BJ (cell line): ENCODE measurements around the gene TGFBRAP1. TPM values are rescaled to one million over a fixed set of nuclear protein-coding genes. Genes with fewer than 3 reads are reported as not detected.

ENCODE experiments used
- CTCF ChIA-PET: fragments of 350-600 bp; formaldehyde crosslinking; extraction: SDS; loops from one replicate; lab custom pipeline; 2021; ENCODE audit warnings: antibody characterized with exemption, inconsistent platforms; lab: Yijun Ruan, JAX
- POLR2A ChIA-PET: fragments of 300-600 bp; sonication (Branson Sonifier 250); formaldehyde crosslinking; extraction: SDS; loops from one replicate; lab custom pipeline; 2021; ENCODE audit warnings: antibody characterized with exemption; lab: Charles Lee
- DNase-seq: peaks from one replicate; pipeline ENCODE4 v3.0.0-alpha.2; 2011; ENCODE audit warnings: low read depth
- H3K27me3 ChIP-seq: 2 replicates; pipeline ENCODE4 v1.6.0; 2011; ENCODE audit warnings: low read length; ENCODE audit not compliant: control insufficient read depth, insufficient read depth
- H3K36me3 ChIP-seq: 2 replicates; pipeline ENCODE4 v1.5.1; 2011; ENCODE audit warnings: low read length; ENCODE audit not compliant: control insufficient read depth, insufficient read depth
- H3K4me3 ChIP-seq: 2 replicates; pipeline ENCODE4 v1.5.1; 2011; ENCODE audit warnings: low read depth, mild to moderate bottlenecking, control low read depth, low read length
- CTCF ChIP-seq: IDR thresholded peaks from 2 replicates; pipeline ENCODE4 v1.5.1; 2011; ENCODE audit warnings: low read depth, mild to moderate bottlenecking, control low read depth, inconsistent platforms, low read length, moderate library complexity; ENCODE audit not compliant: insufficient read depth
- polyA plus RNA-seq: library from polyadenylated mRNA; depleted of rRNA; stranded (reverse); fragments of >200 nt; gene quantifications from 2 replicates; pipeline ENCODE4 v1.2.3, GENCODE V29; 2011

The TGFBRAP1 gene
- polyA plus RNA-seq, 1 experiment = 8.3 TPM

GRCh38 chr2:105290981-105291660 lies 38.4 kb downstream of the TGFBRAP1 start:
- Histone ChIP-seq H3K27me3 (no peaks in the 10 kb centered on the region), H3K4me3 (no peak overlapping the region), H3K36me3 (peaks cover under 1% of the 10 kb centered on the region)
- POLR2A ChIA-PET = interaction anchor here (0.6 kb wide), 1 partner anchor 10 kb away, joined by 6 read pairs; no protein-coding TSS in a partner anchor
- no peak for DNase-seq
- CTCF ChIA-PET = interaction anchor here (0.6 kb wide), 1 partner anchor 145 kb away, joined by 3 read pairs; no protein-coding TSS in a partner anchor
- no peak for TF ChIP-seq CTCF

- POLR2A ChIA-PET = no interaction called here
- TF ChIP-seq CTCF = no peak
- Histone ChIP-seq H3K27me3 (no peaks in the 10 kb centered on the region), H3K4me3 (no peak overlapping the region), H3K36me3 (peaks cover 3% of the 10 kb centered on the region; the same call in 1 of the 2 replicates)
- DNase-seq = no peak
- CTCF ChIA-PET = interaction anchor here (0.8 to 3.0 kb wide), 7 partner anchors 9 to 173 kb away, joined by 3 to 15 read pairs (median 5); no protein-coding TSS in a partner anchor
Observed at GRCh38 chr2:105288133-105288532, 41.4 kb downstream of the TGFBRAP1 start.

GRCh38 chr2:105287692-105288091 lies 41.8 kb downstream of the TGFBRAP1 start:
- ChIA-PET CTCF (interaction anchor here (0.8 to 3.0 kb wide), 7 partner anchors 8 to 173 kb away, joined by 3 to 15 read pairs (median 5); no protein-coding TSS in a partner anchor), POLR2A (no interaction called here)
- Histone ChIP-seq H3K36me3 (peaks cover 3% of the 10 kb centered on the region; the same call in 1 of the 2 replicates), H3K4me3 (no peak overlapping the region), H3K27me3 (no peaks in the 10 kb centered on the region)
- no peak for DNase-seq
- peak; percentile 48 for TF ChIP-seq CTCF

GRCh38 chr2:105283532-105283931 lies 46.0 kb downstream of the TGFBRAP1 start:
- DNase-seq = no peak
- POLR2A ChIA-PET = no interaction called here
- Histone ChIP-seq H3K27me3 (no peaks in the 10 kb centered on the region), H3K4me3 (no peak overlapping the region), H3K36me3 (peaks cover 11% of the 10 kb centered on the region)
- CTCF ChIA-PET = interaction anchor here (0.8 to 1.8 kb wide), 4 partner anchors 10 to 262 kb away, joined by 3 to 5 read pairs (median 4); no protein-coding TSS in a partner anchor
- no peak for TF ChIP-seq CTCF

GRCh38 chr2:105280281-105280680 lies 49.3 kb downstream of the TGFBRAP1 start:
- ChIA-PET CTCF (no interaction called here), POLR2A (interaction anchor here (0.6 kb wide), 1 partner anchor 10 kb away, joined by 6 read pairs; no protein-coding TSS in a partner anchor)
- Histone ChIP-seq H3K4me3 (no peak overlapping the region), H3K27me3 (no peaks in the 10 kb centered on the region), H3K36me3 (peaks cover 16% of the 10 kb centered on the region)
- no peak for TF ChIP-seq CTCF
- no peak for DNase-seq
